ENCODE results near the gene ALPK1. TPM values are rescaled to one million over a fixed set of nuclear protein-coding genes. Genes with fewer than 3 reads are reported as not detected.

ALPK1 gene
- total and polyA plus RNA-seq, 2 experiments from 2014 or later = 0.10 to 0.49 TPM

GRCh38 chr4:112257098-112257497 is 40.1 kb upstream of the ALPK1 start:
- no peak overlapping the region for H3K4me3 ChIP-seq
- no peaks in the 10 kb centered on the region for H3F3A ChIP-seq (replicated peaks; ENCODE audit: low read depth)
- TF ChIP-seq POLR2AphosphoS5 (IDR thresholded peaks at IDR 0.05; ENCODE audit: low read depth) (no peak), JUNB (IDR thresholded peaks at IDR 0.05; ENCODE audit: unreplicated experiment) (no peak), ZNF331 (CRISPR knock-in tag; IDR thresholded peaks at IDR 0.05; ENCODE audit: low read depth) (no peak), STAT1 (IDR thresholded peaks at IDR 0.05; ENCODE audit: unreplicated experiment) (no peak), REST (IDR thresholded peaks at IDR 0.05; ENCODE audit: unreplicated experiment) (no peak), CTCF (conservative IDR thresholded peaks at IDR 0.05; ENCODE audit: low read depth in 2 of 2) (no peak), ZNF462 (CRISPR knock-in tag; IDR thresholded peaks at IDR 0.05) (no peak), EZH2phosphoT487 (IDR thresholded peaks at IDR 0.05; ENCODE audit: unreplicated experiment) (no peak), ETS1 (IDR thresholded peaks at IDR 0.05) (no peak), CREB1 (CRISPR knock-in tag; IDR thresholded peaks at IDR 0.05; ENCODE audit: low read depth) (no peak), NANOG (IDR thresholded peaks at IDR 0.05; ENCODE audit: borderline replicate concordance) (no peak), EZH2 (IDR thresholded peaks at IDR 0.05; ENCODE audit: low read depth, unreplicated experiment) (no peak), ZNF114 (CRISPR knock-in tag; IDR thresholded peaks at IDR 0.05) (no peak)
- ATAC-seq (no peak), DNase-seq (ENCODE audit: low spot score) (no peak)
- H3K4me2 ChIP-seq = no peak overlapping the region
- peaks cover 11% of the 10 kb centered on the region for H3K4me1 ChIP-seq (ENCODE audit: insufficient read depth)
- no peak overlapping the region for H3K27ac ChIP-seq (ENCODE audit: low read depth)
- H3K27me3 ChIP-seq (ENCODE audit: insufficient read depth) = no peaks in the 10 kb centered on the region
- Mint-ChIP-seq H3K27me3 (ENCODE audit: insufficient read depth, low read depth, poor library complexity) (no peaks in the 10 kb centered on the region), H3K4me1 (peaks cover 9% of the 10 kb centered on the region), H3K36me3 (ENCODE audit: low read depth) (peaks cover 8% of the 10 kb centered on the region; the same call in 2 of the 3 replicates), H3K9me3 (no peaks in the 10 kb centered on the region), H3K27ac (no peak overlapping the region; the same call in 1 of the 2 replicates), H3K4me3 (no peak overlapping the region)
- H3K79me2 ChIP-seq (replicated peaks; ENCODE audit: insufficient read depth) = peaks cover 14% of the 10 kb centered on the region
- H3K36me3 ChIP-seq (ENCODE audit: insufficient read depth) = no peaks in the 10 kb centered on the region
- H3K9me2 ChIP-seq (ENCODE audit: insufficient read depth) = no peaks in the 10 kb centered on the region
- no peaks in the 10 kb centered on the region for H4K20me1 ChIP-seq (replicated peaks; ENCODE audit: insufficient read depth)
- no peak overlapping the region for H2AFZ ChIP-seq

Measured in GM23338 (cell line).